Left ventricle myocardium superior (tissue), 1 donor: ENCODE measurements around the gene FAM3C. TPM values are rescaled to one million over a fixed set of nuclear protein-coding genes. Genes with fewer than 3 reads are reported as not detected.
A peak's percentile ranks its signal among the peaks of the same experiment; 100 is the strongest.
"Not testable (repeated sequence)": the region's sequence is repeated elsewhere in the genome, so short reads cannot be mapped to it uniquely, and the experiment has no call there.

Source experiments
- ATAC-seq: fragments of 200-7000 bp; cut with Tn5 transposase; one replicate; pipeline ENCODE4 v1.9.1; 2020; ENCODE audit warnings: mild to moderate bottlenecking, moderate library complexity
- DNase-seq: peaks from one replicate; pipeline ENCODE4 v3.0.0-alpha.2; 2020
- intact Hi-C: fragments of 100-400 bp; cut with micrococcal nuclease; formaldehyde crosslinking; loops from one replicate; pipeline ENCODE4 v1.11.0; 2022
- total RNA-seq: library from RNA; stranded (reverse); fragmentation: NEBNext Ultra II Directional; extraction: Animal tissue kit (Norgen Biotek cat#: 25700); gene quantifications from one replicate; pipeline ENCODE4 v1.2.1, GENCODE V29; 2021
- donor health status: DM: no; HTN: yes; CAD: no; lungs with severe emphysema.

The FAM3C gene
- total RNA-seq, 1 donor from 2014 or later = 42.8 TPM

DNA sequence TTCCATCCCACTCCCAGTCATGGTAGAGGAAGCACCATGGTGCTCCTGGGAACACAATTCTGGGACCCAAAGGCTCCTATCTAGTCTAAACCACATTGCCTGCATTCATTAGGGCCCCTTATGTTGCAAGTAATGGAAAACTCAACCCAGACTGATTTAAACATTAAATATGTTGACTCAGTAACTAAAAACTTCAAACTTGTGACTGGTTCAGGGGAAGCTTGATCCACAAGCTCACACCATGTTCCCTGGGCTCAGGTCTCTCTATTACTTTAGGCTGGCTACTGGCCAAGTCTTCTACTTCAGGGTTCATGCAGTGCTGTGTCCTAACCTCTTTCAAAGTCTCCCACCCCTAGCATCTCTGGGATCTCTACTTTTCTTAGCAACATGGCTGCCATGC lies 54.2 kb downstream of the FAM3C start:
- ATAC-seq = no peak
- no peak for DNase-seq
- intact Hi-C loops = no loop called here

DNA sequence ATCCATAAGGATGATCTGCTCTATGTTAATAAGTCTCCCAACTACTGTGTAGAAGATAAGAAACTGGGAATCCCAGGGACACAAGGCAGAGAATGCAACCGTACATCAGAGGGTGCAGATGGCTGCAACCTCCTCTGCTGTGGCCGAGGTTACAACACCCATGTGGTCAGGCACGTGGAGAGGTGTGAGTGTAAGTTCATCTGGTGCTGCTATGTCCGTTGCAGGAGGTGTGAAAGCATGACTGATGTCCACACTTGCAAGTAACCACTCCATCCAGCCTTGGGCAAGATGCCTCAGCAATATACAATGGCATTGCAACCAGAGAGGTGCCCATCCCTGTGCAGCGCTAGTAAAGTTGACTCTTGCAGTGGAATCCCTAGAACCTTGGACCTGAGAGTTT lies 57.0 kb downstream of the FAM3C start:
- intact Hi-C loops = no loop called here
- DNase-seq (no peak), ATAC-seq (no peak)

DNA sequence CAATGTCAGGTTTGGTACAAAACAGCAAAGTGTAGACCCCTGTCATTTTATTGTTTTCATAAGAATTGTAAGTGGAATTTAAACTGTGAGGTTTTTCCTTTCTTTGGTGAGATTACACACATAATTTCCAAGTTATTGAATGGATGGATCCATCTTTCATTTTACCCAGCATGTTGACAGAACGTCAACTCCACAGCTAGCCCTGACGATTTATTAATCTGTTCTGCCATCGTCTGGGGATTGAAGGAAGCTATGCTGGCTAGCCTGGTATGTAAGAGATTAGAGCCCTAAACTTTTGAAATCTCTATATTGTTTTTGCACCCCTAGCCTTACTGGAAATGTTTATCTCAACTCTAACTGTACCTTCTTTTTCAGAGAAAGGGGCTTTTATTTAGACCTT lies 58.7 kb downstream of the FAM3C start:
- intact Hi-C loops = no loop called here
- ATAC-seq (no peak), DNase-seq (no peak)

DNA sequence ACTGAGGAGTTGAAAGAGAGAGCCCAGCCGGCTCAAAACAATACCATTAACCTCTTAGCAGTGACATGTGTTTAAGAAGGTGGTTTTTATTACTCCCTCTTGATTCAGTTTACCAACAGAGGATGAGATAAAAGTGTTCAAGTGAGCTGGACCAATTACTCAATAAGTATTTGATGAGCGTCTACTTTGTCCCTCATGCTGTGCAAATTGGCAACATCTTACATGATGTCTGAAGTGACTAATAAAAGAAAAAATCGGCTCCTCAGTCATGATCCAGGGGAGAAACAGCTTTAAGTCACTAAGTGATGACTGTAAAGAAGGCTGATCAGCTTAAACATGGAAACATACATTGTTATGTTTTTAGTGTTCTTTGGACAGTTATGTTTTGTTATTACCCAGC lies 59.5 kb downstream of the FAM3C start:
- intact Hi-C loops = no loop called here
- DNase-seq (no peak), ATAC-seq (no peak)

DNA sequence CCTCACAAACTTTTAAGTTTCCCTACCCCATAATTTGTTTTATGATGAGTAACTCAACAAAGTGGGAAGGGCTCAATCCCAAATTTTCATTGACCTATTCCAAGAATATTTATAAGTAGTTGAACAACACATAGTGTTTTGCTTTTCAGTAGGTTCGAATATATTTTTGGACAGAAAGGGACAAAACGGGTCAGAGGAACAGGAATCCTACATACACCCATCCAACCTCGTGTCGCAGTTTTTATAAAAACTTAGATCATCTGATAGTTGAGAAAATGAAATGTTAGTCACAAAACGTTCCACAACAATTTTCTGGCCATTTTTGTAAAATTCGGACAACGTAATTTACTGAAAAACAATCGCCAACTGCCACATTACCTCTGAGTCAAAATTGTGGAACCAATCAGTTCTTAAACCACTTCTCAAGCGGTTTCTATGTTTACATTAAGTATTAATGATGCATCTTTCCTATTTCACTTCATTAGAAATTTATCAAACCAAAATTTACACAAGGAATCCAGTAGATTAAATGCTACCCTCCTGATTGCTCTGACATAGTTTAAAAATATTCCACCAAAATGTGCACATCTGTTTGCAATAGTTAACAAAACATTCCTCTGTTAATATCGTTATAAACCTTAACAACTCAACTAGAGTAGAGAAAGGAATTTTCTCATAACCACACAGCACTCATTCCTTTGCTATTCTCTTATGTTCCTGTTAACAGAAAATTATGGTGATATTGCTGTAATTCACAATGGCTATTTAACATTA lies 61.0 kb downstream of the FAM3C start:
- intact Hi-C loops = no loop called here
- DNase-seq = no peak
- no peak for ATAC-seq

DNA sequence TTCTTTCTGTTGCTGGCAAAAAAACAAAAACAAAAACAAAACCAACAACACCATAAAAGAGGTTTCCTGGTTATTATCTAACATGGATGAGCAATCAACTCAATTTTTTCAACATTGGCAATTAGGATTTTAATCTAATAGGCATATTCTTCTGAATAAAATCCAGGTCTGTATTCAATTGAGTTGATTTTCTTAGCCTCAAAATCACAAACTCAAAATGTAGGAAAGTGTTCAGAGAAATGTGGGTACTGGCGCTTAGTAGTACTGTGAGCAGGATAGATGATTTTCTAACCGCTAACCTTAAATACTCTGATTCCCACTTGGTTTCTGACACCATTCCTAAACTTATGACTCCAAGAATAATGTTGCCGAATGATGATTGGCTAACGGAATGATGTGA lies 61.7 kb downstream of the FAM3C start:
- DNase-seq (no peak), ATAC-seq (no peak)
- intact Hi-C loops = no loop called here

DNA sequence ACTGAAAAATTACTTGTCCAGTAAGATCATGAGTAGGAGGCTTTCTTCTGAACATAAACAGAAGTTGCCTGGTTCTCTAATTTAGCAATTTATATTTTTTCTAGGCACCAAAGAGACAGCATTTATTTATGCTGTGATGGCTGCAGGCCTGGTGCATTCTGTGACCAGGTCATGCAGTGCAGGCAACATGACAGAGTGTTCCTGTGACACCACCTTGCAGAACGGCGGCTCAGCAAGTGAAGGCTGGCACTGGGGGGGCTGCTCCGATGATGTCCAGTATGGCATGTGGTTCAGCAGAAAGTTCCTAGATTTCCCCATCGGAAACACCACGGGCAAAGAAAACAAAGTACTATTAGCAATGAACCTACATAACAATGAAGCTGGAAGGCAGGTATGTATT lies 64.5 kb downstream of the FAM3C start:
- intact Hi-C loops = no loop called here
- ATAC-seq (no peak), DNase-seq (no peak)

DNA sequence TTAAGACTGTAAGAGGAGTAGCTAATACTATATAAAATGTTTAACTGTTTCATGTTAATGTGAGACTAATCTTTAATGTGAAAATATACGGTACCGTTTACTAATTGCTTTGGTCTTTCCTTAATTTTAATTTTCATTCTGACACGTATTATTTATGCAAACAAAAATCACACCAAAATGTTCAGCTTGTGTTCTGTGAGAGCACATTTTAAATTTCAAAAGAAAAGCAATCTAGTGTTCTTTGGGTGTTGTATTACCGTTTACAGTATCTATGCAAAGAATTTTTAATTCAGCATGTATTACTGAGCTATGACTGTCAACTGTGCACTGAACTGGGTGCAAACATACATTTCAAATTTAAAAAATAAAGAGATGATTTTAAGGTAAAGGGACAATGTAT lies 65.1 kb downstream of the FAM3C start:
- intact Hi-C loops = no loop called here
- DNase-seq (no peak), ATAC-seq (no peak)

DNA sequence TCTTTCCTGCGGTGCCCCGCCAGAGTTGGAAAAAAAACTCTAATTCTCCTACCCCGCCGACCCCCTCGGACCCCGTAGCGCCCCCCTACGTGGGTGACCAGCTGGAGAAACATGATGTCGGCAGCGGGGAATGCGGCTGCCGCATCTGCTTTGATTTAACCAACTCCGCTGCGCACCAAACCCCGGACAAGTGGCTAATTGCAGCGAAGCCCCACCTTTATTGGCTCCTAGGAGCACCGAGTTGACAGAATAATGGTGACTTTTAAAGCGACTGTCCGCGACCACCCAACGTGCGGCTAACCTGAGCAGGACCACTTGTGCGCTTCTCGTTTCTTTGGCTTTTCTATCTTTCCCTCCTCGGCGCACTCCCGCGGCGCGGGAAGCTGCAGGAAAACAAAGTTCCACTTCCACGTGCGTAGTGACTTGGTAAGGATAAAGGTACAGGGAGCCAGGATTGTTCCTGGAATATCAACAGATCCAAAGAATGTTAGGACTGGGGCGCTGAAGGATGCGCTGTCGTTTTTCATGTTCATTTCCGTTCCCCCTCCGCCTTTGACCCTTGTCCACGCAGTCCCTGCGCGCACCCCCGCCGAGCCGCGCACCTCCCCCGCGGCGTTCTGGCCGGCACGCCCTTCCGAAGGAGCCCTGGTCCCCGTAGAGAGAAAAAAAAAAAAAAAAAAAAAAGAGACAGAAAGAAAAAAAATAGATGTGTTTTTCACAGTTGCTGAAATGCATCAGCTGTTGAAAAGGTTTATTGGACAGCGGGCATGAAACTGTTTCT lies 65.9 kb downstream of the FAM3C start:
- ATAC-seq = no peak
- intact Hi-C loops = no loop called here
- no peak for DNase-seq

DNA sequence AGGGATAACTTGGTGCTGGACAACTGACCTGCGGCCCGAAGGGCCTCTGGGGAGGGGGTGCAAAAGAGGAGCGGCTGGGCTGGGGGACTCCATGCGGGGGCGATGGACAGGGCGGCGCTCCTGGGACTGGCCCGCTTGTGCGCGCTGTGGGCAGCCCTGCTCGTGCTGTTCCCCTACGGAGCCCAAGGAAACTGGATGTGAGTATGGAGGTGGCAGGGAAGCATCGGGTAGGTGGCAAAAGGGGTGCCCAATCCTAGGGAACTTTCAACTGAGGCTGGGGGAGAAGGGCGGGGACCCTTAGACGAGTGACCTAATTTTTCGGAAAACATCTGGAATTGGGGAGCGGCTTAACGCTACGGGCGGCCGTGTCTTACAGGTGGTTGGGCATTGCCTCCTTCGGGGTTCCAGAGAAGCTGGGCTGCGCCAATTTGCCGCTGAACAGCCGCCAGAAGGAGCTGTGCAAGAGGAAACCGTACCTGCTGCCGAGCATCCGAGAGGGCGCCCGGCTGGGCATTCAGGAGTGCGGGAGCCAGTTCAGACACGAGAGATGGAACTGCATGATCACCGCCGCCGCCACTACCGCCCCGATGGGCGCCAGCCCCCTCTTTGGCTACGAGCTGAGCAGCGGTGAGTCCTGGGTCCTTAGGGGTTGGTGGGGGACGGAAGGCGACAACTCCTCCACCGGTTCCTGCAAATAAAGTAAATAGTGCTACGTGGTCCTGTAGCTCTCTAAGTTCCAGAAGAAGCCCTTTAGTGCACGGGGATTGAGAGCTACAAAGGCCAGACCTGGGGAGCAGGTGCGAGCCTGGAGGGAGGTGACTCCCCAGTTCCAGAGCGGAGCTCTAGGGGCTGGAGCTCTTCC lies 66.7 kb downstream of the FAM3C start:
- intact Hi-C loops = no loop called here
- DNase-seq = no peak
- ATAC-seq = peak; percentile 19

DNA sequence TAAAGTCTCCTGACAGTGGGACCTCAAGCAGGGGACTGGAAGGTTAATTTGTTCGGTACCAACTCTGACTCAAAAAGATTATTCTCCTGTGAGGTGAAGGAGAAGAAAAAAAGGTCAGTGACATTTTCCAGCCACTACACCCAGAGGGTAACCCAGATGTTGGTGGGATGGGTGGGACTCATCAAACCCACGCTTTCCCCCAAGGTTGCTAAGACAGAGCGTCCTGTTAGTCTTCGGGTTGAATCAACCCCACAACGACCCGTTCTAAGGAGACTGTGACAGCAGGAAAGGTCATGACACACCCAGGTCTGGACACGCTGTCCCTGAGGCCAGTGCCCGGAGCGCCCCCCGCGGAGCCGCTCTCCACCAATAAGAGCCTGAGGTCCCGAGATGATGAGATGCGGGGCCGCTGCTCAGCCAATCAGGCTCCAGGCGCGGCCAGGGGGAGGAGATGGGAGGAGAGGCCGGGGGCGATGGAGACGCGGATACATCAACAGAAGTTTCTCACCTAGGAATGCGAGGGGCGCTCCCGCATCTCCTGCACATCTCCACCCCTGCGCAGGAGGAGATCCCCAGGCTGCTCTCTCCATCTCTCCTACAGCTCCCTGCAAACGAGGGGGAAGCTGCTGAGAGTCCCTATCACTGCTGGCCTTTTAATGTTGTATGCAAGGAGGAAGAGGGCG lies 67.5 kb downstream of the FAM3C start, which contains the start of gene WNT16:
Gene WNT16 (plus strand): TSS at position 493 of the 683 bp plus-strand sequence. CDS start 293 bp downstream, outside the sequence.
- intact Hi-C loops = no loop called here
- ATAC-seq (peak; percentile 38), DNase-seq (peak; percentile 39)

DNA sequence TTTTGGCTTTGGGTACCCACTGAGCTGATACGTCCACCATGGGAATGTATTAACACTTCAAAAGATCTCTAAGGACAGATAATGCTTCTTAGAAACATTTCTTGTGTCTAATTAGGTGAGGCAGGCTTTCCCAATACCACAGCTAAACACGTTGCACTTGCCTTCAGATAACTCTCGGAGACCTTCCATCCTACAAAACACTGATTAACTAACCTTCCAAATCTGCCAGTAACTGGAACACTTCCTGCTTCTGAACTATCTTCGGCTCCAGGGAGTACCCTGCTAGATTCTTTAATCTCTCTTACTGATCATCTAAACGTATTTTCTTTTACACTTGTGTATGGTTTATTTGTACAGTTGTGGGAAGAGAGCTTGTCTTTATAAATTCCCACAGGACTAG lies 68.4 kb downstream of the FAM3C start:
- DNase-seq = no peak
- intact Hi-C loops = no loop called here
- no peak for ATAC-seq

DNA sequence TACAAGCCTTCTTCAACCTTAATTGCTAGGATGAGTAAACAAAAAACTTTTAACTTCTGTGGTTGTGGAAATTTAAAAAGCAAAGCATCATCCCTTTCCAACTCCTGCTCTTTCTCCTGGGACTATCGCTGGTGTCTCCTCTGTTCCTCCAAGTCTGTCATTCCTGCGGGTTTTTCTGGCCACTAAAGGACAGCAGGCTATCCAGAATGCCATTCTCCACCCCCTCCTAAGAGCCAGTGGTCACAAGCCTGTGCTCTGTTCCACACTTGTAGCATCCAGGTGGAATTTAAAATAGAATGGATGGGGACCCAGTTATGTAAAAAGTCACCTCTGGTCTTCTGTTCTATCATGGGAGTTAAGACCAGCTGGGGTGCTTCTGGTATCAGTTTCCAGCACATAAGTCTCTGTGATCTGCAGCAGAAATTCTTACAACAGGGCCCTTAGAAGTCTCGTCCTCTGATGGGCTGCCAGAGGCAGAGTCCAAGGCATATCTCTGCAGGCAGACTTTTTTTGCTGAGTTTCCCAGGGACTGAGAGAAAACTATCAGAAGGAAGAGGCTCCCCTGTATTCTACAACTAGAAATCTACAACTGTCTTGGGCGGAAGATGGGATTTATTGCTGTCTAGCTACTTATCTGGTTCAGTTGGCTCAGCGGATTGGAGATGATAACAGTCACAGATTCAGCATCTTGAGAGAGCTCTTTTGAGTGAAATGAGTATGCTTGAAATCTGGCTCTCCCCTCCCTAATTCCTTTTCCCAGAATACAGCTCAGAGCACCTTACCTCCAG lies 72.4 kb downstream of the FAM3C start:
- ATAC-seq = no peak
- intact Hi-C loops = no loop called here
- no peak for DNase-seq

DNA sequence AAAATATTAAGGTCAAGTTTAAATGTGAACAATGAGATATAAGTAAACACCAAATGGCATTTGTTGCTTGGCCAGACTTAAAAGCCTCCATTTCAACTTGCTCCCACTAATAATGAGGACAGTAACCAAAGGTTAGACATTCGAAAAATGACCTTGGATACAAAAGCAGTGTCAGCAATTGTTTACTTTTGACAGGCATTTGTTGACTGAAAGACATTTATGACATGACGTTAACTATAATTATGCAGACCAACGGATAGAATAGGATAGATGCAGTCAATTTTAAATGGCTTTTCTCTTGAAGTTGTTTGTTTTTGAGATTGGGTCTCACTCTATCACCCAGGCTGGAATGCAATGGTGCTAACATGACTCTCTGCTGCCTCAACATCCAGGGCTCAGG lies 73.6 kb downstream of the FAM3C start:
- no peak for DNase-seq
- no peak for ATAC-seq
- intact Hi-C loops = no loop called here

DNA sequence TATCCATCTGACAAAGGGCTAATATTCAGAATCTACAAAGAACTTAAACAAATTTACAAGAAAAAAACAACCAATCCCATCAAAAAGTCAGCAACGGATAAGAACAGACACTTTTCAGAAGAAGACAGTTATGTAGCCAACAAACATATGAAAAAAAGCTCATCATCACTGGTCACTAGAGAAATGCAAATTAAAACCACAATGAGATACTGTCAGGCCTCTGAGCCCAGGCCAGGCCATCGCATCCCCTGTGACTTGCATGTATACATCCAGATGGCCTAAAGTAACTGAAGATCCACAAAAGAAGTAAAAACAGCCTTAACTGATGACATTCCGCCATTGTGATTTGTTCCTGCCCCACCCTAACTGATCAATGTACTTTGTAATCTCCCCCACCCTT lies 80.9 kb downstream of the FAM3C start:
- DNase-seq, intact Hi-C loops, ATAC-seq: not testable (repeated sequence)

DNA sequence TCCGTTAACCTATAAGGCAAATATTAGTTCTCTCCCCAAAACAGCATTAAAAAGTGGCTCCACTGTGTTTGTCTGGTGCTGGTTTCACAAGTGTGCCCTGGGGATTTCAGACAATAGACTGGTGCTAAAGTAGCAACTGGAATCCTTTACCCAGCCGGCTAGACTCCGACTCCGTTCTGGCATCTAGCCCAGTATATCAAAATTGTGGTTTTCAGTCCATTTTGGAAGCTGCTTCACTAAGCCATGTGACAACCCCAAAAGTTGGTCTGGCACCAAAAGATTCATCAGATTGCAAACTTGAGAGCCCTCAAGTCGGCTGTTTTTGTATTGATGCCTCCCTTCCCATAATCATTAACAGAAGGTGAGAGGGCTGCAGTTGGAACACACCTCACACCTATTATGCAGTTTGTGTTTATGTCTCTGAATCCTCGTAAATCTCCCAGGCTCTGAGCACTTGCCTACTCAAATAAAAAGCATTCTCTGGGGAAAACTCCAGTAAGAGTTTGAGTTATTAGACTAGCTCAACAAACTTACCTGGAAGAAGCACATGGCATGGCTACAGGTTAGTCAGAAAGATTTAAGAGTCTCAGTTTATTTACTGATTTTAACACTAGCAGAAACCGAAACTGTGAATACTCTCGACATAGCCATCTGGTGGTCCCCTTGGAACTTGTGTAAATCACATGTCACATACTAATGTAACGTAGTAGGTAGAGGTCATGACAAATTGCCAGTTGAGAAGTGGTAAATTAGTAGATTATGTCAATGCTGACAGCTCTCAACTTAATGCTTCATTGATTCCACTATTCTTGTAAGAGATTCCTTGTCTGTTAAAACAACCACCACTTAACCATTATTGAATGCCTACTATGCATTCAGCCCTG lies 82.1 kb downstream of the FAM3C start:
- intact Hi-C loops = no loop called here
- DNase-seq = no peak
- no peak for ATAC-seq

DNA sequence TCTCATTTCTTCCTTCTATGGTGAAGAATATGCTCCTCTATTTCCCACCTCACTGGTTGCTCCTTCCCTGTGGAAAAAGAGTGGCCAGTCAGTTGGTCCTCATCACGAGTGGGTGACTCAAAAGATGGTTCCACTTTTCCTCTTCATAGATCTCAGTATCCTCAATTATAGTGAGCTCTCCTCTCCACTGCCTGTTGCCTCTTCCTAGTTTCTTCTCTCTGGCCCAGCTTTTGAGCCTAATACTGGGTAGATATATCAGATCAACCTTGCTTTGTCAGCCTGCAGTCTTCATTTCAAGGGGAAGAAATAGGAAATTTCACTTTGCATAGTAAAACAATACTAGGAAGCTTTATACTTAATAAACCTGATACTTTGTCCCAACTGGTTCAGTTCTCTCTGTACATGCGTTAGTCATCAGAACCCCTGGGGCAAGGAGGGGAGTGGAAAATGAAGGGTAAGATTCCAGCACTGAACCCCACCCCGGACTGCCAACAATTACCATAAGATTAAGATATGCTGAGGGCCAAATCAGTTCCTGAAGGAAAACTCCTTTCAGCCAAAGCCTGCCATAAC lies 82.8 kb downstream of the FAM3C start:
- DNase-seq (no peak), ATAC-seq (no peak)
- intact Hi-C loops = no loop called here
